H9 (cell line): ENCODE results near the gene NRP1. TPM values are rescaled to one million over a fixed set of nuclear protein-coding genes. Genes with fewer than 3 reads are reported as not detected.

ENCODE experiments used
- DNase-seq: peaks from one replicate; pipeline ENCODE4 v3.0.0-alpha.2; 2017
- H2AFZ ChIP-seq: one replicate; pipeline ENCODE4 v1.6.1; 2013; ENCODE audit warnings: mild to moderate bottlenecking, low read length, control low read depth, moderate library complexity
- H2AK5ac ChIP-seq: 2 replicates; pipeline ENCODE4 v1.6.1; 2013; ENCODE audit warnings: low read length, control low read depth, mixed read lengths; ENCODE audit not compliant: insufficient read length
- H2BK120ac ChIP-seq: one replicate; pipeline ENCODE4 v1.6.1; 2013; ENCODE audit warnings: low read depth, mild to moderate bottlenecking, low read length, control low read depth, inconsistent platforms; ENCODE audit not compliant: poor library complexity, severe bottlenecking
- H2BK12ac ChIP-seq: 2 replicates; pipeline ENCODE4 v1.6.1; 2013; ENCODE audit warnings: low read length, control low read depth, mixed read lengths, low read depth; ENCODE audit not compliant: insufficient read length
- H2BK15ac ChIP-seq: 2 replicates; pipeline ENCODE4 v1.6.1; 2013; ENCODE audit warnings: low read depth, low read length, control low read depth
- H2BK20ac ChIP-seq: one replicate; pipeline ENCODE4 v1.6.1; 2013; ENCODE audit warnings: low read depth, mild to moderate bottlenecking, low read length, control low read depth, inconsistent platforms; ENCODE audit not compliant: poor library complexity, severe bottlenecking
- H2BK5ac ChIP-seq: 2 replicates; pipeline ENCODE4 v1.6.1; 2013; ENCODE audit warnings: low read length, control low read depth, mixed read lengths; ENCODE audit not compliant: insufficient read length
- H3K14ac ChIP-seq: 2 replicates; pipeline ENCODE4 v1.6.1; 2013; ENCODE audit warnings: low read length, control low read depth; ENCODE audit not compliant: insufficient read depth
- H3K18ac ChIP-seq: 2 replicates; pipeline ENCODE4 v1.6.1; 2013; ENCODE audit warnings: low read depth, mild to moderate bottlenecking, mixed read lengths, low read length, control low read depth; ENCODE audit not compliant: insufficient read length
- H3K23ac ChIP-seq: 2 replicates; pipeline ENCODE4 v1.6.1; 2013; ENCODE audit warnings: low read length, control low read depth, mixed read lengths, low read depth; ENCODE audit not compliant: insufficient read length
- H3K23me2 ChIP-seq: 2 replicates; pipeline ENCODE4 v1.6.1; 2013; ENCODE audit warnings: low read depth, mild to moderate bottlenecking, mixed read lengths, low read length, control low read depth; ENCODE audit not compliant: insufficient read length, poor library complexity, severe bottlenecking
- H3K27ac ChIP-seq: 2 replicates; pipeline ENCODE4 v1.5.1; 2013; ENCODE audit warnings: low read length, control low read depth, mixed read lengths, low read depth; ENCODE audit not compliant: insufficient read length
- H3K27me3 ChIP-seq: 2 replicates; pipeline ENCODE4 v1.6.1; 2013; ENCODE audit warnings: low read length, control low read depth, inconsistent platforms; ENCODE audit not compliant: insufficient read depth
- H3K4ac ChIP-seq: 2 replicates; pipeline ENCODE4 v1.6.1; 2013; ENCODE audit warnings: low read depth, mild to moderate bottlenecking, control low read depth, inconsistent platforms, low read length, moderate library complexity
- H3K4me1 ChIP-seq: 2 replicates; pipeline ENCODE4 v1.6.1; 2013; ENCODE audit warnings: low read length, control low read depth, inconsistent platforms; ENCODE audit not compliant: insufficient read depth
- H3K4me2 ChIP-seq: 2 replicates; pipeline ENCODE4 v1.6.1; 2013; ENCODE audit warnings: low read length, control low read depth, mixed read lengths; ENCODE audit not compliant: insufficient read length, insufficient read depth
- H3K56ac ChIP-seq: 2 replicates; pipeline ENCODE4 v1.6.1; 2013; ENCODE audit warnings: low read depth, mild to moderate bottlenecking, mixed read lengths, low read length, control low read depth; ENCODE audit not compliant: insufficient read length
- H3K79me1 ChIP-seq: 2 replicates; pipeline ENCODE4 v1.6.1; 2013; ENCODE audit warnings: low read depth, mild to moderate bottlenecking, moderate library complexity, low read length, control low read depth, inconsistent platforms; ENCODE audit not compliant: insufficient read depth, poor library complexity, severe bottlenecking
- H3K79me2 ChIP-seq: 2 replicates; pipeline ENCODE4 v1.6.1; 2013; ENCODE audit warnings: low read length, control low read depth, inconsistent platforms; ENCODE audit not compliant: insufficient read depth
- H3K9ac ChIP-seq: 2 replicates; pipeline ENCODE4 v1.6.1; 2013; ENCODE audit warnings: low read length, control low read depth, mixed read lengths; ENCODE audit not compliant: insufficient read length; ENCODE audit errors: extremely low read depth
- H3K9me3 ChIP-seq: one replicate; pipeline ENCODE4 v1.6.1; 2013; ENCODE audit warnings: low read depth, low read length, inconsistent platforms; ENCODE audit not compliant: control insufficient read depth
- H3T11ph ChIP-seq: one replicate; pipeline ENCODE4 v1.6.1; 2013; ENCODE audit warnings: mild to moderate bottlenecking, low read length, control low read depth, inconsistent platforms
- H4K20me1 ChIP-seq: one replicate; pipeline ENCODE4 v1.6.1; 2013; ENCODE audit not compliant: control insufficient read depth, insufficient read length, insufficient read depth
- H4K5ac ChIP-seq: 2 replicates; pipeline ENCODE4 v1.6.1; 2013; ENCODE audit warnings: low read depth, mild to moderate bottlenecking, mixed read lengths, low read length, control low read depth; ENCODE audit not compliant: insufficient read length
- H4K8ac ChIP-seq: replicated peaks from 2 replicates; pipeline ENCODE4 v1.6.1; 2013; ENCODE audit warnings: low read length, control low read depth, mixed read lengths, low read depth; ENCODE audit not compliant: insufficient read length
- H4K91ac ChIP-seq: 2 replicates; pipeline ENCODE4 v1.6.1; 2013; ENCODE audit warnings: low read depth, mild to moderate bottlenecking, moderate library complexity, mixed read lengths, low read length, control low read depth; ENCODE audit not compliant: insufficient read length
- H3K27ac Mint-ChIP-seq, 3 experiments: 2 replicates in 2 of 3; 3 replicates in 1 of 3; pipeline ENCODE4 v1.8.0; 2020 to 2021; ENCODE audit warnings: mixed read lengths in 3 of 3, mild to moderate bottlenecking in 1 of 3, moderate library complexity in 1 of 3
- H3K27me3 Mint-ChIP-seq: 2 replicates; pipeline ENCODE4 v1.8.0; 2021; ENCODE audit warnings: low read depth, mild to moderate bottlenecking, moderate library complexity, mixed read lengths
- H3K36me3 Mint-ChIP-seq, 3 experiments: 2 replicates in 2 of 3; 3 replicates in 1 of 3; pipeline ENCODE4 v1.8.0; 2020 to 2021; ENCODE audit warnings: low read depth in 3 of 3, mixed read lengths in 3 of 3; ENCODE audit not compliant: insufficient read depth in 1 of 3
- H3K4me1 Mint-ChIP-seq, 2 experiments: 2 replicates each; pipeline ENCODE4 v1.8.0; 2020; ENCODE audit warnings: mixed read lengths in 2 of 2
- H3K4me3 Mint-ChIP-seq, 2 experiments: 2 replicates in 1 of 2; 3 replicates in 1 of 2; pipeline ENCODE4 v1.8.0; 2020 to 2021; ENCODE audit warnings: mild to moderate bottlenecking in 2 of 2, mixed read lengths in 2 of 2, moderate library complexity in 1 of 2
- H3K9me3 Mint-ChIP-seq, 2 experiments: 2 replicates in 1 of 2; 3 replicates in 1 of 2; pipeline ENCODE4 v1.8.0; 2020; ENCODE audit warnings: mild to moderate bottlenecking in 2 of 2, mixed read lengths in 2 of 2, moderate library complexity in 1 of 2
- CTCF ChIP-seq: fragments of 200-600 bp; sonication (generic); conservative IDR thresholded peaks from 3 replicates; pipeline ENCODE4 v1.8.0; 2021; ENCODE audit warnings: antibody characterized with exemption, mild to moderate bottlenecking
- WGBS: extraction: QIAGEN DNeasy Blood & Tissue Kit; methylation state at CpG from one replicate; pipeline ENCODE4 v1.1.7; 2013; ENCODE audit warnings: missing lambda C conversion rate, low lambda C conversion rate, mixed read lengths; ENCODE audit not compliant: insufficient read length; ENCODE audit errors: extremely low coverage; 5-methylcytosine and 5-hydroxymethylcytosine counted together
- total RNA-seq: library from RNA; stranded (reverse); gene quantifications from 2 replicates; pipeline ENCODE4 v1.2.1, GENCODE V29; 2021

Gene NRP1
- total RNA-seq, 1 experiment from 2014 or later, result 4.6 TPM

GRCh38 chr10:33279811-33280602, 54.5 kb downstream of the NRP1 start:
- H3K27ac Mint-ChIP-seq, result no peak overlapping the region
- DNase-seq, result no peak
- no peaks in the 10 kb centered on the region for H3K4me1 Mint-ChIP-seq
- TF ChIP-seq CTCF, result no peak
- Histone ChIP-seq H3K4ac (no peak overlapping the region), H3T11ph (no peak overlapping the region), H4K20me1 (no peaks in the 10 kb centered on the region), H3K79me2 (no peaks in the 10 kb centered on the region), H3K23ac (no peak overlapping the region), H3K4me2 (no peak overlapping the region), H3K9me3 (no peaks in the 10 kb centered on the region), H4K8ac (no peak overlapping the region), H3K9ac (no peak overlapping the region), H3K18ac (no peak overlapping the region), H2BK120ac (no peak overlapping the region), H3K27me3 (no peaks in the 10 kb centered on the region), H2BK5ac (no peak overlapping the region), H4K5ac (no peak overlapping the region), H3K56ac (no peak overlapping the region), H2BK15ac (no peak overlapping the region), H3K27ac (no peak overlapping the region), H3K4me1 (no peaks in the 10 kb centered on the region), H2AFZ (no peak overlapping the region), H4K91ac (no peak overlapping the region), H2AK5ac (no peak overlapping the region), H3K23me2 (no peaks in the 10 kb centered on the region), H2BK12ac (no peak overlapping the region), H3K14ac (no peak overlapping the region), H2BK20ac (no peak overlapping the region), H3K79me1 (no peaks in the 10 kb centered on the region)
- no peak overlapping the region for H3K4me3 Mint-ChIP-seq
- no peaks in the 10 kb centered on the region for H3K36me3 Mint-ChIP-seq
- no peaks in the 10 kb centered on the region for H3K27me3 Mint-ChIP-seq
- no CpG with 5 or more reads among the region's 5 CpGs for WGBS
- no peaks in the 10 kb centered on the region for H3K9me3 Mint-ChIP-seq
